Upper lobe of left lung (tissue), 4 donors: ENCODE measurements around the gene TEAD4.

Experiments
- POLR2A ChIP-seq, 4 donors: fragments of 450-650 bp; IDR thresholded peaks; one replicate each; pipeline ENCODE4 v1.5.1; 2016 to 2017; ENCODE audit warnings: antibody characterized with exemption in 4 of 4, mild to moderate bottlenecking in 2 of 4
- TF ChIP-seq, protein P1 (sequence below), 6 experiments: fragments of 450-650 bp in 4 of 6; fragments of 200-600 bp in 2 of 6; sonication (generic) in 2 of 6; IDR thresholded peaks; one replicate each; pipeline ENCODE4 v1.5.1; 2016 to 2019; ENCODE audit warnings: antibody characterized with exemption in 6 of 6

DNA sequence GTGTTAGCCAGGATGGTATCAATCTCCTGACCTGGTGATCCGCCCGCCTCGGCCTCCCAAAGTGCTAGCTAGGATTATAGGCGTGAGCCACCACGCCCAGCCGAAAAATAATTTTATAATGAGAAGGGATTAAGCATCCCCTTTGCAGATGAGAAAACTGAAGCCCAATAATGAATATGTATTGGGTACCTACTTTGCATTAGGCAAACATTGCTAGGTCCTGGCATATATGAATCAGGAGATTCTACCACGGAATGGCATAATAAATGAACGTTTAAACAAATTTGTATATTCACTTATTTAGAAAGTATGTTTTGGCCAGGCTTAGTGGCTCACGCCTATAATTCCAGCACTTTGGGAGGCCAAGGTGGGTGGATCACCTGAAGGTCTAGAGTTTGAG, 36.1 kb upstream of the TEAD4 start:
- TF ChIP-seq, protein P1, sequence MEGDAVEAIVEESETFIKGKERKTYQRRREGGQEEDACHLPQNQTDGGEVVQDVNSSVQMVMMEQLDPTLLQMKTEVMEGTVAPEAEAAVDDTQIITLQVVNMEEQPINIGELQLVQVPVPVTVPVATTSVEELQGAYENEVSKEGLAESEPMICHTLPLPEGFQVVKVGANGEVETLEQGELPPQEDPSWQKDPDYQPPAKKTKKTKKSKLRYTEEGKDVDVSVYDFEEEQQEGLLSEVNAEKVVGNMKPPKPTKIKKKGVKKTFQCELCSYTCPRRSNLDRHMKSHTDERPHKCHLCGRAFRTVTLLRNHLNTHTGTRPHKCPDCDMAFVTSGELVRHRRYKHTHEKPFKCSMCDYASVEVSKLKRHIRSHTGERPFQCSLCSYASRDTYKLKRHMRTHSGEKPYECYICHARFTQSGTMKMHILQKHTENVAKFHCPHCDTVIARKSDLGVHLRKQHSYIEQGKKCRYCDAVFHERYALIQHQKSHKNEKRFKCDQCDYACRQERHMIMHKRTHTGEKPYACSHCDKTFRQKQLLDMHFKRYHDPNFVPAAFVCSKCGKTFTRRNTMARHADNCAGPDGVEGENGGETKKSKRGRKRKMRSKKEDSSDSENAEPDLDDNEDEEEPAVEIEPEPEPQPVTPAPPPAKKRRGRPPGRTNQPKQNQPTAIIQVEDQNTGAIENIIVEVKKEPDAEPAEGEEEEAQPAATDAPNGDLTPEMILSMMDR (IDR thresholded peaks at IDR 0.05) = no peak
- TF ChIP-seq POLR2A (IDR thresholded peaks at IDR 0.05) = no peak
